Activated CD4-positive, alpha-beta T cell treated with anti-CD3 and anti-CD28 coated beads, Interleukin-2, Interleukin-4, amounts not matched to agents 100 ng/mL and 50 ng/mL, durations not matched to agents 16 hours and 8 hours (primary cell): Measurements from ENCODE around the gene RPS10.

Source experiments
- DNase-seq: peaks from one replicate; pipeline ENCODE4 v3.0.0-alpha.2; 2020; ENCODE audit warnings: low spot score

The RPS10 gene

DNA sequence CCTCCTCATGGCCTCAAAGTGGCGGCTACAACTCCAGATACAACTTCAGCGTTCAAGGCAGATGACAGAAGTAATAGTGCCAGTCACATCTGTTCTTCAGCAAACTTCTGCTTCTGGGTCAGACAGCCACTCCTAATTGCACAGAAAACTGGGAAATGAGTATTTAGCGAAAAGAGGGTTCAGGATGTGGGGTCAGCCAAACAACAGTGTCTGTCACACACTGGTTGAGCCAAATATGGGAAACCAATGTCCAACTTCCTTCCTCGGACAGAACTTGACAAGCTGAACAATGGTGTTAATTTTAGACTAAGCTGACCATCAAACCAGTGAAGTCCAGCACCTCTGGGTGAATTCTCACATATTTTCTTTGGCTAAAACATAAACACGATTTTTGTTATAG lies 55.5 kb downstream of the RPS10 start:
- no peak for DNase-seq

DNA sequence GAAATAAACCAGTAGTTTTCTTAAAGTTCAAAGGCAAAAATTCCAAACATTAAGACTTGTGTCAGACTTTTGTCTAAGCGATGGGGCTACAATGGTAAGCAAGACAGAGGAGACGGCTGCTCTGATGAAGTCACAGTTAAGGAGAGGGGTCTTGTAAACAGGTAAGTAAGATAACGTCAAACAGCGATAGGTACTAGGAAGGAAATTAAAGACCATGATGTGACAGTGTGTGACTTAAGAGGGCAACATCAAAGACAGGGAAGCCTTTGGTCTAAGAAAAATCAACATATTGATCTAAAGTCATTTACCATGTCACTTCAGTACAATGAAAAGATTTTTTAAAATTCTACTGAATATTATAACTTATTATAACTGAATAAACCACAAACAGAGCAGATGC lies 56.5 kb downstream of the RPS10 start:
- no peak for DNase-seq
